Uterus (tissue), 2 donors: ENCODE data around the gene CSF1R.

Experiments used
- POLR2A ChIP-seq, 2 donors: fragments of 450-650 bp; IDR thresholded peaks; one replicate each; pipeline ENCODE4 v1.6.1; 2016; ENCODE audit warnings: antibody characterized with exemption in 2 of 2, mild to moderate bottlenecking in 1 of 2, moderate library complexity in 1 of 2
- TF ChIP-seq, protein P1 (sequence below), 4 experiments: fragments of 200-600 bp in 2 of 4; fragments of 450-650 bp in 2 of 4; sonication (generic) in 2 of 4; IDR thresholded peaks; one replicate each; pipeline ENCODE4 v1.5.1; 2016 to 2019; ENCODE audit warnings: antibody characterized with exemption in 4 of 4, mild to moderate bottlenecking in 2 of 4, moderate library complexity in 1 of 4

DNA sequence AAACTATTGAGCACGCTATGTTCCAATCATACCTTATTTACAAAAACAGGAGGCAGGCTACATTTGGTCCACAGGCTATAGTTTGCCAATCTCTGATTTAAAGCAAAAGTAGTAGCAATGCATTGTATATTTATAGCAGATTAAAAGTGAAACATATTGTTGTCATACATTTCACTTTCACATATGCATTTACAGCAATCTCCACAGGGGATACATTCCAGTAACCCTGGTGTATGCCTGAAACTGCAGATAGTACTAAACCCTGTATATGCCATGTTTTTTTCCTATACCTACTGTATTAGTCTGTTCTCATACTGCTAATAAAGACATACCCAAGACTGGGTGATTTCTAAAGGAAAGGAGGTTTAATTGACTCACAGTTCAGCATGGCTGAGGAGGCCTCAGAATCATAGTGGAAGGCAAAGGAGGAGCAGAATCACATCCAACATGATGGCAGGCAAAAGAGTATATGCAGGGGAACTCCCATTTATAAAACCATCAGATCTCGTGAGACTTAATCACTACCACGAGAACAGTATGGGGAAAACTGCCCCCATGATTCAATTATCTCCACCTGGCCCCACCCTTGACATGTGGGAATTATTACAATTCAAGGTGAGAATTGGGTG is 5.9 kb upstream of the CSF1R start:
- TF ChIP-seq, protein P1, sequence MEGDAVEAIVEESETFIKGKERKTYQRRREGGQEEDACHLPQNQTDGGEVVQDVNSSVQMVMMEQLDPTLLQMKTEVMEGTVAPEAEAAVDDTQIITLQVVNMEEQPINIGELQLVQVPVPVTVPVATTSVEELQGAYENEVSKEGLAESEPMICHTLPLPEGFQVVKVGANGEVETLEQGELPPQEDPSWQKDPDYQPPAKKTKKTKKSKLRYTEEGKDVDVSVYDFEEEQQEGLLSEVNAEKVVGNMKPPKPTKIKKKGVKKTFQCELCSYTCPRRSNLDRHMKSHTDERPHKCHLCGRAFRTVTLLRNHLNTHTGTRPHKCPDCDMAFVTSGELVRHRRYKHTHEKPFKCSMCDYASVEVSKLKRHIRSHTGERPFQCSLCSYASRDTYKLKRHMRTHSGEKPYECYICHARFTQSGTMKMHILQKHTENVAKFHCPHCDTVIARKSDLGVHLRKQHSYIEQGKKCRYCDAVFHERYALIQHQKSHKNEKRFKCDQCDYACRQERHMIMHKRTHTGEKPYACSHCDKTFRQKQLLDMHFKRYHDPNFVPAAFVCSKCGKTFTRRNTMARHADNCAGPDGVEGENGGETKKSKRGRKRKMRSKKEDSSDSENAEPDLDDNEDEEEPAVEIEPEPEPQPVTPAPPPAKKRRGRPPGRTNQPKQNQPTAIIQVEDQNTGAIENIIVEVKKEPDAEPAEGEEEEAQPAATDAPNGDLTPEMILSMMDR (IDR thresholded peaks at IDR 0.05), result no peak
- TF ChIP-seq POLR2A (IDR thresholded peaks at IDR 0.05), result no peak
